ENCODE data around the gene MDN1. TPM values are rescaled to one million over a fixed set of nuclear protein-coding genes. Genes with fewer than 3 reads are reported as not detected.
"Not testable (repeated sequence)": the region's sequence is repeated elsewhere in the genome, so short reads cannot be mapped to it uniquely, and the experiment has no call there.

Gene MDN1
- total RNA-seq, 1 donor from 2014 or later = 52.0 TPM

GRCh38 chr6:89640804-89641203 is 178.8 kb downstream of the MDN1 start:
- Mint-ChIP-seq H3K36me3 (peaks cover 29% of the 10 kb centered on the region), H3K9me3 (no peaks in the 10 kb centered on the region), H3K4me1 (peaks cover 18% of the 10 kb centered on the region), H3K4me3 (no peak overlapping the region), H3K27ac (peak overlapping the region; percentile 20), H3K27me3 (ENCODE audit: low read depth) (no peaks in the 10 kb centered on the region)
- TF ChIP-seq CTCF (IDR thresholded peaks at IDR 0.05; ENCODE audit: unreplicated experiment) = no peak
- DNase-seq (ENCODE audit: low spot score in 2 of 2, unreplicated experiment in 2 of 2) = no peak

- Mint-ChIP-seq H3K4me1 (peaks cover 18% of the 10 kb centered on the region), H3K4me3 (peak within 1 kb of the TSS; percentile 89), H3K9me3 (no peaks in the 10 kb centered on the region), H3K27ac (peak within 1 kb of the TSS; percentile 96), H3K27me3 (ENCODE audit: low read depth) (no peaks in the 10 kb centered on the region), H3K36me3 (peaks cover 22% of the 10 kb centered on the region)
- DNase-seq (ENCODE audit: low spot score in 2 of 2, unreplicated experiment in 2 of 2) = peak; percentile 87 to 93
- no peak for TF ChIP-seq CTCF (IDR thresholded peaks at IDR 0.05; ENCODE audit: unreplicated experiment)
These were observed 181.0 kb downstream of the MDN1 start, which contains the start of gene LYRM2 for GRCh38 chr6:89638320-89639195. Gene LYRM2 (minus strand): TSS chr6:89638747. CDS start chr6:89638716, 31 bp downstream.

- peak overlapping the region; percentile 96 for H3K27ac Mint-ChIP-seq
- peaks cover 22% of the 10 kb centered on the region for H3K36me3 Mint-ChIP-seq
- H3K27me3 Mint-ChIP-seq (ENCODE audit: low read depth) = no peaks in the 10 kb centered on the region
- DNase-seq (ENCODE audit: low spot score in 2 of 2, unreplicated experiment in 2 of 2) = no peak
- peak overlapping the region; percentile 89 for H3K4me3 Mint-ChIP-seq
- no peak for TF ChIP-seq CTCF (IDR thresholded peaks at IDR 0.05; ENCODE audit: unreplicated experiment)
- H3K4me1 Mint-ChIP-seq = peaks cover 18% of the 10 kb centered on the region
- no peaks in the 10 kb centered on the region for H3K9me3 Mint-ChIP-seq
These were observed 181.7 kb downstream of the MDN1 start for GRCh38 chr6:89637960-89638319.

- not testable (repeated sequence) for DNase-seq (ENCODE audit: low spot score in 2 of 2, unreplicated experiment in 2 of 2); H3K4me3 Mint-ChIP-seq
These were observed 183.2 kb downstream of the MDN1 start for GRCh38 chr6:89636412-89636811.

GRCh38 chr6:89630488-89630887 is 189.1 kb downstream of the MDN1 start:
- Mint-ChIP-seq H3K9me3 (no peaks in the 10 kb centered on the region), H3K4me3 (no peak overlapping the region), H3K27ac (no peak overlapping the region), H3K36me3 (peaks cover 26% of the 10 kb centered on the region), H3K27me3 (ENCODE audit: low read depth) (no peaks in the 10 kb centered on the region), H3K4me1 (no peaks in the 10 kb centered on the region)
- DNase-seq (ENCODE audit: low spot score in 2 of 2, unreplicated experiment in 2 of 2) = no peak
- no peak for TF ChIP-seq CTCF (IDR thresholded peaks at IDR 0.05; ENCODE audit: unreplicated experiment)

More at GRCh38 chr6:89636412-89636811, 183.2 kb downstream of the MDN1 start:
- not testable (repeated sequence) for H3K9me3 Mint-ChIP-seq; H3K27me3 Mint-ChIP-seq (ENCODE audit: low read depth); H3K27ac Mint-ChIP-seq
- peaks cover 18% of the 10 kb centered on the region for H3K4me1 Mint-ChIP-seq
- H3K36me3 Mint-ChIP-seq = peaks cover 21% of the 10 kb centered on the region

GRCh38 chr6:89623749-89624148 is 195.8 kb downstream of the MDN1 start:
- no peaks in the 10 kb centered on the region for H3K9me3 Mint-ChIP-seq
- peaks cover 28% of the 10 kb centered on the region for H3K36me3 Mint-ChIP-seq
- no peak overlapping the region for H3K27ac Mint-ChIP-seq
- no peak for TF ChIP-seq CTCF (IDR thresholded peaks at IDR 0.05; ENCODE audit: unreplicated experiment)
- DNase-seq (ENCODE audit: low spot score in 2 of 2, unreplicated experiment in 2 of 2) = no peak
- no peak overlapping the region for H3K4me3 Mint-ChIP-seq
- no peaks in the 10 kb centered on the region for H3K27me3 Mint-ChIP-seq (ENCODE audit: low read depth)
- no peaks in the 10 kb centered on the region for H3K4me1 Mint-ChIP-seq
